CD4-positive, alpha-beta T cell treated with Interleukin-1 beta for 1 hour (primary cell): ENCODE results near the gene KCTD11.
A peak's percentile ranks its signal among the peaks of the same experiment; 100 is the strongest.

Experiments
- DNase-seq, 2 donors: peaks; one replicate each; pipeline ENCODE4 v3.0.0-alpha.2; 2020 to 2022

Gene KCTD11

GRCh38 chr17:7380321-7380720 lies 28.4 kb downstream of the KCTD11 start:
- DNase-seq, result no peak

DNA sequence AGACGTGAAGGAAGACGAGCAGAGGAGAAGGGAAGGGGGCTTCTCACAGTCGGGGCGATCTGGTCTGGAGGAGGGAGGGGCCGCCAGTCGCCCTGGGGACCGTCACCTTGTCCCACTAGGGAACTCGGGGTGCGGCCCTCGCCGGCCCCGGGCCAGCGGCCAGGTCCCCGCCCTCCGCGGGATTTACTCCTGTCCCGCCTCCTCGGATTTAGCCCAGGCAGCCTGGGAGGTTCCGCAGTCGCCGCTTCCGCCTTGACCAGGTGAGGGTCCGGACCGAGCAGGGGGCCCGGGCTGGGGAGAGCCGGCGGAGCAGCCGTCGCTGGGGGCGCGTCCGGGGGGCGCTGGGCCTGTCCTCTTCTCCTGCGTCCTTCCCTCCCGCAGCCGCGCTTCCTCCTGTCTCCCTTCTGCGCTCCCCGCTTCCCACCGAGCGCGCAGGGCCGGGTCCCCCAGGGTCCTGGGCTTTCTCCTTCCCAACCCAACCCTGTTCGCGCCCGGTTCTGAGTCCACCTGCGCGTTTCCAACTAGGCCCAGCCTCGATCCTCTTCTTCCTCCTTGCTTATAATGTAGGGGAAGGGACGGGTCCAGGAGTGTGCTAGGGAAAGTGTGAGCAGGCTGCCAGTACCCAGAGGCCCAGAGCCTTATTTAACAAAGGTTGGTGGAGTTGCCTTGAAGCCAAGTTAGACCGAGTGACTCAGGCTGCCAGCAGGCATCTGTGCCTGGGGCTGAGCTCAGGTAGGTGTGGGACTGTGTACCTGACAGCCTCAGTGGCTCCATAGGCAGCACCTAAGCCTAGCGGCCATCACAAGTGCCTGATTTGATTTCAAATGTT lies 29.1 kb downstream of the KCTD11 start, which contains the start of gene TNK1:
TNK1 (plus strand) TSS at position 235 of the 829 bp plus-strand sequence. CDS start 1,838 bp downstream, outside the sequence.
- no peak for DNase-seq

DNA sequence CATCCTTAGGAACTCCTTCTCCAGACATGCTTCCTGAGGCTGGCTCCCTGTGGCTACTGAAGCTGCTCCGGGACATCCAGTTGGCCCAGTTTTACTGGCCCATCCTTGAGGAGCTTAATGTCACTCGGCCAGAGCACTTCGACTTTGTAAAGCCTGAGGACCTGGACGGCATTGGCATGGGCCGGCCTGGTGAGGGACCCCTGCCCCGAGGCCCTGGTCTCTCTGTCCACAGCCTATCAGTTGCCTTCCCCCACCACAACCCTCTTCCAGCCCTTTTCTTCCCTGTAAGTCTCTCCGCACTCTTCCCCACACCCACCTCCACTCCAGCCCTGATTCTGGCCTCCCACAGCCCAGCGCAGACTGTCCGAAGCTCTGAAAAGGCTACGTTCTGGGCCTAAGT lies 30.9 kb downstream of the KCTD11 start:
- DNase-seq, result no peak

GRCh38 chr17:7383371-7383741 lies 31.4 kb downstream of the KCTD11 start:
- DNase-seq, result no peak

DNA sequence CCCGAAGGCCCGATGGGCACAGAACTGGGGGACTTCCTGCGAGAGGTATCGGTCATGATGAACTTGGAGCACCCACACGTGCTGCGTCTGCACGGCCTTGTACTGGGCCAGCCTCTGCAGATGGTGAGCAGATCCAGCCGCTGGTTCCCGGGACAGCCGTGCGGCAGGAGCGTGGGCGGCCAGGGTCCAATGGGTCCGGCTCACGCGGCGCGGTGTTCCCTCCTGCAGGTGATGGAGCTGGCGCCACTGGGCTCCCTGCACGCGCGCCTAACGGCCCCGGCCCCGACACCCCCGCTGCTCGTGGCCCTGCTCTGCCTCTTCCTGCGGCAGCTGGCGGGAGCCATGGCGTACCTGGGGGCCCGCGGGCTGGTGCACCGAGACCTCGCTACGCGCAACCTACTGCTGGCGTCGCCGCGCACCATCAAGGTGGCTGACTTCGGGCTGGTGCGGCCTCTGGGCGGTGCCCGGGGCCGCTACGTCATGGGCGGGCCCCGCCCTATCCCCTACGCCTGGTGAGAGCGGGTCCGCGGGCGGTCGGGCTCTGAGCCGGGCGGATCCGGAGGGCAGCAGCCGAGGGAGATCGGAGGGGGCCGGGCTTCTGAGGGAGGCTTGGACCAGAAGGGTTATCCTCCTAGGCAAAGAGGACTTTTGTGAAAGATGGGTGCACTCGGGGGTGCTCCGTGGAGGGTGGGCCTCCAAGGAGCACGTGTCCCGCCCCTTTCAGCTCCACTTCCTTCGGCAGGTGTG lies 32.0 kb downstream of the KCTD11 start:
- DNase-seq, result peak; percentile 82 to 85

DNA sequence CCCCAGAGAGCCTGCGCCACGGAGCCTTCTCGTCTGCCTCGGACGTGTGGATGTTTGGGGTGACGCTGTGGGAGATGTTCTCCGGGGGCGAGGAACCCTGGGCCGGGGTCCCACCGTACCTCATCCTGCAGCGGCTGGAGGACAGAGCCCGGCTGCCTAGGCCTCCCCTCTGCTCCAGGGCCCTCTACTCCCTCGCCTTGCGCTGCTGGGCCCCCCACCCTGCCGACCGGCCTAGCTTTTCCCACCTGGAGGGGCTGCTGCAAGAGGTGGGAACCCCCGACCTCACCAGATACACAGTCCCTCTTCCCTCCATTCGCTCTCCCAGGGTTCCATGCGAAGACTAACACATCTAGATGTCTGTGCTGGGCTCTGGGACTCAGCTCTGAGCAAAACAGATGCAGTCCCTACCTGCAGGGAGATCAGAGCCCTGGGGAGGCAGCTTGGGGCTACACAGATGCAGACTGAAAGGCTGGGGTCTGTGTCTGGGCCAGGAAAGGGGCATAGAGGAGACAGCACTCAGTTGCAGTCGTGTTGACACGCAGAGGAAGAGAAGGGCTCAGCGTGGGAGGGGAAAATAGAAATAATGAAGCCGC lies 32.6 kb downstream of the KCTD11 start:
- no peak for DNase-seq

DNA sequence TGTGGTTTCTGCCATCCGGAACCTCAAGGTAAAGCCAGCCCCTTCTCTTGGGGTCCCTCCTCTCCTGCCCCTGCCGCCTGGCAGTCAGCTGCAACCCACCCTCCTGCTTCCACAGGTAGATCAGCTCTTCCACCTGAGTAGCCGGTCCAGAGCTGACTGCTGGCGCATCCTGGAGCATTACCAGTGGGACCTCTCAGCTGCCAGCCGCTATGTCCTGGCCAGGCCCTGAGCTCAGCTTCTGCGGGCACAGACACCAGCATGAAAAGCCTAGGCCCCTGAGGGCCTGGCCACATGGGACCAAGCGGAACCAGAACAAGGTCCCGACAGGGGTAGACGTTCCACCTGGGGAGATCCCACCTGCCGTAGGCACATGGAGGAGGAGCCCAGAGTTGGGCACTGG lies 36.9 kb downstream of the KCTD11 start:
- no peak for DNase-seq

- DNase-seq, result no peak
These were observed 38.3 kb downstream of the KCTD11 start for GRCh38 chr17:7389924-7390910.

- no peak for DNase-seq
These were observed 39.3 kb downstream of the KCTD11 start for GRCh38 chr17:7391307-7391706.

DNA sequence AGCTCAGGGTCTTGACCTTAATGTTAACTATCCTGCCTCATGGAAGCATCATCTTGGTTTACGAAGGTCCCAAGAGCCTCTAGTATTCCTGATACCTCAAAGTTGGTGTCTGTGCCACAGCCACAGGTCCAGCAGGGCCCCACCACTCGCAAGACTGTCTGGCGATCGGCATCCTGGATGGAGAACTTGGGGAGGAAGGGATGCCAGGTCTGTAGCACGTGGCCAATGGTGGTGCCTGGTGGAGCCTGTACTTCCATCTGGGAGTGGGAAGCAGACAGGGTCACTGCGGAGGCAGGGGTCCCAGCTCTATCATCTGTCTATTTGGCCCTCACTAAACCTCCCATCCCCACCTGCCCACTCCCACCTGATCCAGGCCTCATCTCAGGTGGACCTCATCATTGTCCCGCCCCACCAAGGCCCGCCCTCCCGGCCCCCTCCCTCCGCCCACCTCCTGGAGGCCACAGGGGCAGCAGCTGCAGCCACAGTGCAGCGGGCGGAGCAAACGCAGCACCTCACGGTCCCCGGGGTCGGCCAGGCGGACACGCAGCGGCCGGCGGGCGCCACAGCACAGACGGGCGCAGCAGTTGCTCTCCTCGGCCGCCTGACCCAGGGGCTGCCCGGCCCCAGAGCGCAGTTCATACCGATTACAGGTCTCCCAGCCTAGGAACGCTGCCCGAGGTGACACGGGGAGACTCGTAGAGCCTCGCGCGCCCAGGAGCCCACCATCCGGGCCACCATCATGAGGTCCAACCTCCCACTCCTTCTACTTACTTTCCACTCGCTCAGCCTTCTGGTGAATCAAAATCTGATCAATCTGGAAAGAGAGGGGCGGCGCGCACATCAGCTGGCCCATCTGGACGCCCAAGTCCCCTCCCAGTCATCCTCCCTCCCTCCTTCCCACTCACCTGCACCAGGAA lies 41.0 kb downstream of the KCTD11 start:
- no peak for DNase-seq

GRCh38 chr17:7393613-7394451 lies 41.9 kb downstream of the KCTD11 start:
- DNase-seq, result peak; percentile 81 to 82

GRCh38 chr17:7394452-7395191 lies 42.7 kb downstream of the KCTD11 start, which contains the start of gene PLSCR3:
Gene PLSCR3, minus strand, starts transcription at chr17:7394525. Its CDS starts 415 bp downstream, at chr17:7394110.
- peak; percentile 83 to 85 for DNase-seq

DNA sequence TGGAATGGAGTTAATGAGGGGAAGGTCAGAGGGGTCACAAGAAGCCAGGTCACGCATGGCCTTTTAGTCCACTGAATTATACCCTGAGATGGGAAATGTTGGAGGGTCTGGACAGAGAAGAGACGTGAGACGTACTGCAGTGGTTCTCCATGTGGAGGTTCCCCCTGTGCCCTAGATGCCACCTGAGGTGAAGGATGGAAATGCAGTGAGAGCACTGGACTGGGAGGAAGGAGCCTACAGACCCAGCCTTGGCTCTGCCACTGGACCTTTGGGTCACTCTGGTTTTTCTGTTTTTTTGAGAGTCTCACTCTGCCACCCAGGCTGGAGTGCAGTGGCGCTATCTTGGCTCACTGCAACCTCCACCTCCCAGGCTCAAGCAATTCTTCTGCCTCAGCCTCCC lies 44.2 kb downstream of the KCTD11 start:
- DNase-seq, result no peak

DNA sequence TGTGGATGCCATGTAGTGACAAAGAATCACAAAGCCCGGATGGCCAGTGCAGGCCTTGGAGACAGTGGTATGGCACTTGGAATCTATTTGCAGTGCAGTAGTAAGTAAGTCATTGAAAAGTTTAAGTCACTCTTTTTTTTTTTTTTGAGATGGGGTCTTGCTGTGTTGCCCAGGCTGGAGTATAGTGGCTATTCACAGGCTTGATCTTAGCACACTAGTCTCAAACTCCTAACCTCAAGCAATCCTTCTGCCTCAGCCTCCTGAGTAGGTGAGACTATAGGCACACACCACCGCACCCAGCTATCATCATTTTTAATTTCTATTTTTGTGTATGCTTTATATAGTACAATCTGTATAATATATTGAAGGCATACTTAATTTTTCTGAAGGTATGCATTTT lies 46.6 kb downstream of the KCTD11 start:
- DNase-seq, result no peak

- peak; percentile 25 to 27 for DNase-seq
These were observed 51.2 kb downstream of the KCTD11 start for GRCh38 chr17:7403043-7403726.

- DNase-seq, result no peak
These were observed 51.7 kb downstream of the KCTD11 start for GRCh38 chr17:7403727-7403976.

- DNase-seq, result peak; percentile 97
These were observed 52.2 kb downstream of the KCTD11 start, which contains the start of gene TMEM256 for GRCh38 chr17:7403977-7404736. Gene TMEM256, minus strand, starts transcription at chr17:7404097. Its CDS starts 13 bp downstream, at chr17:7404084.
